OCI-M2 (cell line): ENCODE measurements around the gene CRADD.

ENCODE experiments used
- DNase-seq: peaks from one replicate; lab custom pipeline; 2025; ENCODE audit not compliant: unreplicated experiment; lab: John Stamatoyannopoulos, UW

CRADD gene

GRCh38 chr12:93892423-93893268, 215.5 kb downstream of the CRADD start:
- no peak for DNase-seq

GRCh38 chr12:93894391-93895088, 217.4 kb downstream of the CRADD start:
- DNase-seq, result no peak

- DNase-seq, result no peak
Measured at GRCh38 chr12:93895089-93895445, 217.9 kb downstream of the CRADD start.

GRCh38 chr12:93896427-93896826, 219.3 kb downstream of the CRADD start:
- no peak for DNase-seq

GRCh38 chr12:93896952-93897351, 219.8 kb downstream of the CRADD start:
- DNase-seq, result no peak

- DNase-seq, result no peak
Measured at GRCh38 chr12:93901739-93902138, 224.6 kb downstream of the CRADD start.

GRCh38 chr12:93902192-93902591, 225.0 kb downstream of the CRADD start:
- DNase-seq, result no peak

- no peak for DNase-seq
Measured at GRCh38 chr12:93902736-93903562, 225.8 kb downstream of the CRADD start.

- DNase-seq, result no peak
Measured at GRCh38 chr12:93904124-93904523, 226.9 kb downstream of the CRADD start.

- no peak for DNase-seq
Measured at GRCh38 chr12:93908264-93908663, 231.1 kb downstream of the CRADD start.

GRCh38 chr12:93908846-93909567, 231.8 kb downstream of the CRADD start:
- DNase-seq, result no peak

- no peak for DNase-seq
Measured at GRCh38 chr12:93911396-93911795, 234.2 kb downstream of the CRADD start.

GRCh38 chr12:93912086-93912733, 235.0 kb downstream of the CRADD start:
- no peak for DNase-seq

GRCh38 chr12:93913845-93914244, 236.7 kb downstream of the CRADD start:
- DNase-seq, result no peak

GRCh38 chr12:93914281-93914680, 237.1 kb downstream of the CRADD start:
- DNase-seq, result no peak

GRCh38 chr12:93915411-93915810, 238.2 kb downstream of the CRADD start:
- no peak for DNase-seq

GRCh38 chr12:93916402-93916801, 239.2 kb downstream of the CRADD start:
- DNase-seq, result no peak

- DNase-seq, result no peak
Measured at GRCh38 chr12:93918262-93918661, 241.1 kb downstream of the CRADD start.

- DNase-seq, result no peak
Measured at GRCh38 chr12:93918900-93919299, 241.7 kb downstream of the CRADD start.

- DNase-seq, result no peak
Measured at GRCh38 chr12:93921521-93921920, 244.3 kb downstream of the CRADD start.
